PC-3 (cell line): ENCODE results near the gene CSNK1G2. TPM values are rescaled to one million over a fixed set of nuclear protein-coding genes. Genes with fewer than 3 reads are reported as not detected.

Experiments used
- ATAC-seq: fragments of 200-7000 bp; cut with Tn5 transposase; 2 replicates; pipeline ENCODE4 v1.9.1; 2020; ENCODE audit warnings: mild to moderate bottlenecking, moderate library complexity
- BruUV-seq: library from RNA; stranded (reverse); fragments of 400-500 nt; replicated peaks from 2 replicates; lab custom pipeline; 2021; lab: Mats Ljungman, UMichigan
- CTCF ChIA-PET: fragments of 300-600 bp; sonication (Branson Sonifier 250); formaldehyde crosslinking; loops from one replicate; lab custom pipeline; 2022; ENCODE audit warnings: antibody characterized with exemption; lab: Charles Lee
- POLR2A ChIA-PET: fragments of 300-600 bp; sonication (Branson Sonifier 250); formaldehyde crosslinking; loops from one replicate; lab custom pipeline; 2022; ENCODE audit warnings: antibody characterized with exemption; ENCODE audit not compliant: unreplicated experiment; lab: Charles Lee
- DNase-seq: peaks from one replicate; pipeline ENCODE4 v3.0.0-alpha.2; 2015
- H2AFZ ChIP-seq: fragments of 300-600 bp; sonication (generic); 2 replicates; pipeline ENCODE4 v1.6.0; 2016; ENCODE audit warnings: antibody characterized with exemption, low read length
- H3F3A ChIP-seq: fragments of 300-600 bp; sonication (generic); one replicate; pipeline ENCODE4 v1.6.0; 2017; ENCODE audit warnings: antibody characterized with exemption, low read length, control low read depth, mild to moderate bottlenecking; ENCODE audit not compliant: unreplicated experiment
- H3K27ac ChIP-seq: fragments of 300-600 bp; sonication (generic); 2 replicates; pipeline ENCODE4 v1.5.1; 2016; ENCODE audit warnings: mild to moderate bottlenecking, low read length
- H3K27me3 ChIP-seq: fragments of 300-600 bp; sonication (generic); 2 replicates; pipeline ENCODE4 v1.6.1; 2016; ENCODE audit warnings: low read length, mixed read lengths
- H3K36me3 ChIP-seq: fragments of 300-600 bp; sonication (generic); 2 replicates; pipeline ENCODE4 v1.6.1; 2016; ENCODE audit warnings: low read depth, mixed run types, low read length, mixed read lengths
- H3K4me1 ChIP-seq: fragments of 300-600 bp; sonication (generic); 2 replicates; pipeline ENCODE4 v1.5.1; 2016; ENCODE audit warnings: low read length; ENCODE audit not compliant: insufficient read depth
- H3K4me2 ChIP-seq: fragments of 300-600 bp; sonication (generic); 2 replicates; pipeline ENCODE4 v1.6.0; 2016; ENCODE audit warnings: low read length
- H3K4me3 ChIP-seq: fragments of 300-600 bp; sonication (generic); 2 replicates; pipeline ENCODE4 v1.5.1; 2016; ENCODE audit warnings: mild to moderate bottlenecking, low read length, mixed read lengths
- H3K79me2 ChIP-seq: fragments of 300-600 bp; sonication (generic); 2 replicates; pipeline ENCODE4 v1.6.1; 2017; ENCODE audit warnings: low read length, mixed read lengths
- H3K9ac ChIP-seq: fragments of 300-600 bp; sonication (generic); 2 replicates; pipeline ENCODE4 v1.6.0; 2016; ENCODE audit warnings: mild to moderate bottlenecking, low read length
- H3K9me2 ChIP-seq: fragments of 300-600 bp; sonication (generic); replicated peaks from 2 replicates; pipeline ENCODE4 v1.6.1; 2016; ENCODE audit warnings: mixed run types, low read length, mixed read lengths
- H3K9me3 ChIP-seq: fragments of 300-600 bp; sonication (generic); 2 replicates; pipeline ENCODE4 v1.6.1; 2016; ENCODE audit warnings: low read length, mixed read lengths
- H4K20me1 ChIP-seq: fragments of 300-600 bp; sonication (generic); 2 replicates; pipeline ENCODE4 v1.6.1; 2016; ENCODE audit warnings: low read length, mixed read lengths
- EZH2 ChIP-seq: fragments of 300-600 bp; sonication (generic); IDR thresholded peaks from one replicate; pipeline ENCODE4 v1.6.1; 2017; ENCODE audit warnings: antibody characterized with exemption, mild to moderate bottlenecking, low read length; ENCODE audit not compliant: unreplicated experiment
- EZH2phosphoT487 ChIP-seq: fragments of 300-600 bp; sonication (generic); IDR thresholded peaks from 2 replicates; pipeline ENCODE4 v1.6.1; 2018; ENCODE audit warnings: mild to moderate bottlenecking, antibody characterized with exemption, low read length, borderline replicate concordance
- intact Hi-C: fragments of 100-400 bp; cut with micrococcal nuclease; formaldehyde crosslinking; loops from 2 replicates; pipeline ENCODE4 v1.9.0; 2023
- total RNA-seq: library from RNA; depleted of rRNA; stranded (reverse); fragments of >200 nt; gene quantifications from 2 replicates; pipeline ENCODE4 v1.2.3, GENCODE V29; 2014
- TF ChIP-seq, protein P1 (sequence below): fragments of 300-600 bp; sonication (generic); conservative IDR thresholded peaks from 2 replicates; pipeline ENCODE4 v1.5.1; 2017; ENCODE audit warnings: antibody characterized with exemption, low read depth, mild to moderate bottlenecking, low read length

Gene CSNK1G2
- total RNA-seq, 1 experiment from 2014 or later = 83.6 TPM

DNA sequence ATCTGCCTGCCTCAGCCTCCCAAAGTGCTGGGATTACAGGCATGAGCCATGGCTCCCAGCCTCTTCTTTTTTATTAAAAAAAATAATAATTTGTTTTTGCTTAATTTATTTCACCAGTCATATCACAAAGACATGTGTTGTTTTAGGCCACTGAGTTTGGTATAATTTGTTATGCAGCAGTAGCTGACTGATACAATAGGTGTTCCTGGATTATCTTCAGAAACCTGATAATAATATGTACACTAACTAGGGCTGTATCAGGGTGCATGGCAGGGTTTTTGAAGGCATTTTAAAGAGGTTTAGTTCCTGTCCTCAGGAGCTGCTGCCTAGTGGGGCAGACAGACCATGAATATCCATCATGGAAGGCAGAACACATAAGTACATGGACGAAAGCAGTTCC lies 9.5 kb upstream of the CSNK1G2 start:
- H3K4me2 ChIP-seq = no peak overlapping the region
- H3K9me3 ChIP-seq = no peaks in the 10 kb centered on the region
- no peak for DNase-seq
- H3K9ac ChIP-seq = no peak overlapping the region
- no peaks in the 10 kb centered on the region for H3K79me2 ChIP-seq
- no peaks in the 10 kb centered on the region for H3K9me2 ChIP-seq
- no peaks in the 10 kb centered on the region for H3K36me3 ChIP-seq
- H3K4me1 ChIP-seq = peaks cover 8% of the 10 kb centered on the region; the same call in 1 of the 2 replicates
- TF ChIP-seq EZH2phosphoT487 (no peak), EZH2 (no peak)
- TF ChIP-seq, protein P1, sequence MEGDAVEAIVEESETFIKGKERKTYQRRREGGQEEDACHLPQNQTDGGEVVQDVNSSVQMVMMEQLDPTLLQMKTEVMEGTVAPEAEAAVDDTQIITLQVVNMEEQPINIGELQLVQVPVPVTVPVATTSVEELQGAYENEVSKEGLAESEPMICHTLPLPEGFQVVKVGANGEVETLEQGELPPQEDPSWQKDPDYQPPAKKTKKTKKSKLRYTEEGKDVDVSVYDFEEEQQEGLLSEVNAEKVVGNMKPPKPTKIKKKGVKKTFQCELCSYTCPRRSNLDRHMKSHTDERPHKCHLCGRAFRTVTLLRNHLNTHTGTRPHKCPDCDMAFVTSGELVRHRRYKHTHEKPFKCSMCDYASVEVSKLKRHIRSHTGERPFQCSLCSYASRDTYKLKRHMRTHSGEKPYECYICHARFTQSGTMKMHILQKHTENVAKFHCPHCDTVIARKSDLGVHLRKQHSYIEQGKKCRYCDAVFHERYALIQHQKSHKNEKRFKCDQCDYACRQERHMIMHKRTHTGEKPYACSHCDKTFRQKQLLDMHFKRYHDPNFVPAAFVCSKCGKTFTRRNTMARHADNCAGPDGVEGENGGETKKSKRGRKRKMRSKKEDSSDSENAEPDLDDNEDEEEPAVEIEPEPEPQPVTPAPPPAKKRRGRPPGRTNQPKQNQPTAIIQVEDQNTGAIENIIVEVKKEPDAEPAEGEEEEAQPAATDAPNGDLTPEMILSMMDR = no peak
- no peak overlapping the region for H2AFZ ChIP-seq
- H3K27me3 ChIP-seq = no peaks in the 10 kb centered on the region
- no peaks in the 10 kb centered on the region for H3F3A ChIP-seq
- intact Hi-C loops = loop anchor here (5.0 kb wide), 1 partner anchor 41 kb away; no protein-coding TSS in a partner anchor
- no TSS peak for BruUV-seq
- no peak overlapping the region for H3K27ac ChIP-seq
- no peak for ATAC-seq
- ChIA-PET CTCF (no interaction called here), POLR2A (no interaction called here)
- no peak overlapping the region for H3K4me3 ChIP-seq
- no peaks in the 10 kb centered on the region for H4K20me1 ChIP-seq

DNA sequence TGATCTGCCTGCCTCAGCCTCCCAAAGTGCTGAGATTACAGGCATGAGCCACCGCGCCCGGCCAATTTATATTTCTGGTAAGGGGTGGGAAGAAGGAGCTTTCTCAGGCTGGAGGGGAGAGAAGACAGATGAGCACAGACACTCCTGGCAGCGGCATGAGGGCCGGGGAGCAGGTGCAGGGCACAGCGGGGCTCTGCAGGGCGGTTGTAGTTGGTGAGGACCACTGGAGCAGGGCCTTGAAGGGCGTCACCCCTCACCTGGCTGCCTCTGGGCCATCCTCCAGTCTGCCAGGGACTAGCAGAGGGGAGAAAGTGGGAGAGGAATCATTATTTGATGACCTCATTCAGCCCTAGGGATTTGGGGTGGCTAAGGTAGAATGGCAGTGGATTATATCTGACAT lies 8.6 kb upstream of the CSNK1G2 start:
- POLR2A ChIA-PET = no interaction called here
- no peak for TF ChIP-seq EZH2
- no peak for TF ChIP-seq EZH2phosphoT487
- TF ChIP-seq, protein P1 = no peak
- intact Hi-C loops = loop anchor here (5.0 kb wide), 1 partner anchor 40 kb away; no protein-coding TSS in a partner anchor

DNA sequence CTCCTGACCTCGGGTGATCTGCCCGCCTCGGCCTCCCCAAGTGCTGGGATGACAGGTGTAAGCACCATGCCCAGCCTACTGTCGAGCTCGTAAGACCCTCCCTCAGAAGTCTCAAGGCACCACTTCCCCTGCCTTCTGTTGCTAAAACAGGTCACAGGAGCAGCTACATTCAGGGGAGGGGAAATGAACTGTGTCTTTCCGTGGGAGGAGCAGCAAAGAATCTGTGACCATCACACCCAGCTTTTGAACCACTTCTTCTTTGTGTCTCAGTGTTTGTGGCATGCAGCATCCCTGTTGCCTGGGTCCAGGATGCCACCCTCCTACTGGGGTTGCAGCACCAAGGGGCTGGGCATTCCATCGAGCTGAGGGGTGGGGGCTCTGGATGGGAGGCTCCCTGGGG lies 7.7 kb upstream of the CSNK1G2 start:
- no peaks in the 10 kb centered on the region for H3K79me2 ChIP-seq
- H3K36me3 ChIP-seq = no peaks in the 10 kb centered on the region
- ChIA-PET CTCF (no interaction called here), POLR2A (no interaction called here)
- TF ChIP-seq, protein P1 = no peak
- TF ChIP-seq EZH2 (no peak), EZH2phosphoT487 (no peak)
- H2AFZ ChIP-seq = no peak overlapping the region
- no TSS peak for BruUV-seq
- peaks cover 8% of the 10 kb centered on the region; the same call in 1 of the 2 replicates for H3K4me1 ChIP-seq
- H4K20me1 ChIP-seq = no peaks in the 10 kb centered on the region
- no peak overlapping the region for H3K4me3 ChIP-seq
- ATAC-seq (no peak), DNase-seq (no peak)
- H3K4me2 ChIP-seq = no peak overlapping the region
- no peak overlapping the region for H3K27ac ChIP-seq
- intact Hi-C loops = loop anchor here (5.0 kb wide), 1 partner anchor 39 kb away; no protein-coding TSS in a partner anchor
- no peaks in the 10 kb centered on the region for H3K27me3 ChIP-seq
- H3K9me2 ChIP-seq = no peaks in the 10 kb centered on the region
- H3K9ac ChIP-seq = no peak overlapping the region
- no peaks in the 10 kb centered on the region for H3K9me3 ChIP-seq
- H3F3A ChIP-seq = no peaks in the 10 kb centered on the region

More for the DNA sequence above, 8.6 kb upstream of the CSNK1G2 start:
- no peak overlapping the region for H3K4me2 ChIP-seq
- CTCF ChIA-PET = no interaction called here
- H3K9me3 ChIP-seq = no peaks in the 10 kb centered on the region
- no peak overlapping the region for H3K4me3 ChIP-seq
- peaks cover 8% of the 10 kb centered on the region; the same call in 1 of the 2 replicates for H3K4me1 ChIP-seq
- no peaks in the 10 kb centered on the region for H3K79me2 ChIP-seq
- H3K36me3 ChIP-seq = no peaks in the 10 kb centered on the region
- no peak overlapping the region for H2AFZ ChIP-seq
- H4K20me1 ChIP-seq = no peaks in the 10 kb centered on the region
- H3F3A ChIP-seq = no peaks in the 10 kb centered on the region
- no peak for ATAC-seq
- BruUV-seq = no TSS peak
- H3K9ac ChIP-seq = no peak overlapping the region
- no peak overlapping the region for H3K27ac ChIP-seq
- H3K9me2 ChIP-seq = no peaks in the 10 kb centered on the region
- H3K27me3 ChIP-seq = no peaks in the 10 kb centered on the region
- DNase-seq = no peak
